Measurements from ENCODE around the gene DGKI.

GRCh38 chr7:137351941-137352340 is 494.8 kb downstream of the DGKI start:
- TF ChIP-seq POLR2A (IDR thresholded peaks at IDR 0.05; ENCODE audit: low read length) (no peak), CTCF (IDR thresholded peaks at IDR 0.05) (no peak)
